MCF 10A (cell line): ENCODE data around the gene DLG2. TPM values are rescaled to one million over a fixed set of nuclear protein-coding genes. Genes with fewer than 3 reads are reported as not detected.

Experiments
- BruUV-seq: library from RNA; stranded (reverse); fragments of 400-500 nt; replicated peaks from 2 replicates; lab custom pipeline; 2021; lab: Mats Ljungman, UMichigan
- CTCF ChIA-PET: fragments of 300-600 bp; sonication (Branson Sonifier 250); formaldehyde crosslinking; extraction: SDS; loops from one replicate; lab custom pipeline; 2021; ENCODE audit warnings: antibody characterized with exemption, inconsistent platforms; lab: Yijun Ruan, JAX
- POLR2A ChIA-PET: fragments of 300-600, 350-650 bp; sonication (Branson Sonifier 250); formaldehyde crosslinking; extraction: SDS; loops from one replicate; lab custom pipeline; 2020; ENCODE audit warnings: antibody characterized with exemption, inconsistent platforms; lab: Yijun Ruan, JAX
- DNase-seq: peaks from one replicate; pipeline ENCODE4 v3.0.0-alpha.2; 2018; ENCODE audit not compliant: unreplicated experiment
- H3K27ac Mint-ChIP-seq: one replicate; pipeline ENCODE4 v1.8.0; 2022; ENCODE audit warnings: mild to moderate bottlenecking, low read depth, mixed read lengths; ENCODE audit not compliant: unreplicated experiment
- H3K27me3 Mint-ChIP-seq: one replicate; pipeline ENCODE4 v1.8.0; 2022; ENCODE audit warnings: mixed read lengths; ENCODE audit not compliant: insufficient read depth, unreplicated experiment
- H3K36me3 Mint-ChIP-seq: one replicate; pipeline ENCODE4 v1.8.0; 2022; ENCODE audit warnings: mild to moderate bottlenecking, moderate library complexity, mixed read lengths; ENCODE audit not compliant: insufficient read depth, unreplicated experiment
- H3K4me1 Mint-ChIP-seq: one replicate; pipeline ENCODE4 v1.8.0; 2022; ENCODE audit warnings: mixed read lengths; ENCODE audit not compliant: insufficient read depth, unreplicated experiment
- H3K4me3 Mint-ChIP-seq: one replicate; pipeline ENCODE4 v1.8.0; 2022; ENCODE audit warnings: mild to moderate bottlenecking, moderate library complexity, mixed read lengths; ENCODE audit not compliant: unreplicated experiment
- H3K9me3 Mint-ChIP-seq: one replicate; pipeline ENCODE4 v1.8.0; 2022; ENCODE audit warnings: mixed read lengths; ENCODE audit not compliant: unreplicated experiment
- CTCF ChIP-seq: fragments of 200-600 bp; IDR thresholded peaks from one replicate; pipeline ENCODE4 v1.8.0; 2022; ENCODE audit warnings: antibody characterized with exemption, mild to moderate bottlenecking; ENCODE audit not compliant: unreplicated experiment
- intact Hi-C: fragments of 100-400 bp; cut with micrococcal nuclease; formaldehyde crosslinking; loops from 2 replicates; pipeline ENCODE4 v1.14.1; 2022
- total RNA-seq: library from RNA; stranded (reverse); gene quantifications from 2 replicates; pipeline ENCODE4 v1.2.3, GENCODE V29; 2022

Gene DLG2
- total RNA-seq, 1 experiment from 2014 or later = 0.26 TPM

GRCh38 chr11:85517272-85517671, 109.9 kb downstream of the DLG2 start:
- Mint-ChIP-seq H3K27me3 (peaks cover 15% of the 10 kb centered on the region), H3K4me1 (no peaks in the 10 kb centered on the region), H3K4me3 (no peak overlapping the region), H3K27ac (no peak overlapping the region), H3K9me3 (peaks cover 4% of the 10 kb centered on the region), H3K36me3 (no peaks in the 10 kb centered on the region)
- ChIA-PET POLR2A (no interaction called here), CTCF (no interaction called here)
- TF ChIP-seq CTCF = no peak
- BruUV-seq = no TSS peak
- DNase-seq = no peak
- intact Hi-C loops = no loop called here

- POLR2A ChIA-PET = no interaction called here
- BruUV-seq = no TSS peak
These were observed 131.2 kb downstream of the DLG2 start for GRCh38 chr11:85495918-85496317.

GRCh38 chr11:85494396-85494795, 132.7 kb downstream of the DLG2 start:
- H3K27me3 Mint-ChIP-seq = peaks cover 21% of the 10 kb centered on the region
- no peak overlapping the region for H3K4me3 Mint-ChIP-seq
- no peaks in the 10 kb centered on the region for H3K9me3 Mint-ChIP-seq
- no peaks in the 10 kb centered on the region for H3K36me3 Mint-ChIP-seq
- BruUV-seq = no TSS peak
- TF ChIP-seq CTCF = no peak
- intact Hi-C loops = no loop called here
- ChIA-PET POLR2A (no interaction called here), CTCF (interaction anchor here (0.6 kb wide), 1 partner anchor 1778 kb away, joined by 5 read pairs; no protein-coding TSS in a partner anchor)
- H3K4me1 Mint-ChIP-seq = no peaks in the 10 kb centered on the region
- no peak overlapping the region for H3K27ac Mint-ChIP-seq
- DNase-seq = no peak

More at GRCh38 chr11:85495918-85496317, 131.2 kb downstream of the DLG2 start:
- intact Hi-C loops = no loop called here
- CTCF ChIA-PET = no interaction called here
- H3K36me3 Mint-ChIP-seq = no peaks in the 10 kb centered on the region
- no peak for DNase-seq
- no peaks in the 10 kb centered on the region for H3K9me3 Mint-ChIP-seq
- TF ChIP-seq CTCF = no peak
- no peak overlapping the region for H3K4me3 Mint-ChIP-seq
- no peak overlapping the region for H3K27ac Mint-ChIP-seq
- H3K4me1 Mint-ChIP-seq = no peaks in the 10 kb centered on the region
- peaks cover 8% of the 10 kb centered on the region for H3K27me3 Mint-ChIP-seq

- POLR2A ChIA-PET = no interaction called here
- no TSS peak for BruUV-seq
- no peak for TF ChIP-seq CTCF
- H3K4me3 Mint-ChIP-seq = no peak overlapping the region
- peaks cover 13% of the 10 kb centered on the region for H3K27me3 Mint-ChIP-seq
- no peak overlapping the region for H3K27ac Mint-ChIP-seq
- DNase-seq = no peak
- H3K9me3 Mint-ChIP-seq = no peaks in the 10 kb centered on the region
- CTCF ChIA-PET = no interaction called here
- intact Hi-C loops = no loop called here
- H3K36me3 Mint-ChIP-seq = no peaks in the 10 kb centered on the region
- no peaks in the 10 kb centered on the region for H3K4me1 Mint-ChIP-seq
These were observed 141.2 kb downstream of the DLG2 start for GRCh38 chr11:85485902-85486301.
